ENCODE data around the gene MIDN. TPM values are rescaled to one million over a fixed set of nuclear protein-coding genes. Genes with fewer than 3 reads are reported as not detected.

MIDN gene
- total RNA-seq, 2 donors from 2014 or later: 87.1 to 113 TPM

DNA sequence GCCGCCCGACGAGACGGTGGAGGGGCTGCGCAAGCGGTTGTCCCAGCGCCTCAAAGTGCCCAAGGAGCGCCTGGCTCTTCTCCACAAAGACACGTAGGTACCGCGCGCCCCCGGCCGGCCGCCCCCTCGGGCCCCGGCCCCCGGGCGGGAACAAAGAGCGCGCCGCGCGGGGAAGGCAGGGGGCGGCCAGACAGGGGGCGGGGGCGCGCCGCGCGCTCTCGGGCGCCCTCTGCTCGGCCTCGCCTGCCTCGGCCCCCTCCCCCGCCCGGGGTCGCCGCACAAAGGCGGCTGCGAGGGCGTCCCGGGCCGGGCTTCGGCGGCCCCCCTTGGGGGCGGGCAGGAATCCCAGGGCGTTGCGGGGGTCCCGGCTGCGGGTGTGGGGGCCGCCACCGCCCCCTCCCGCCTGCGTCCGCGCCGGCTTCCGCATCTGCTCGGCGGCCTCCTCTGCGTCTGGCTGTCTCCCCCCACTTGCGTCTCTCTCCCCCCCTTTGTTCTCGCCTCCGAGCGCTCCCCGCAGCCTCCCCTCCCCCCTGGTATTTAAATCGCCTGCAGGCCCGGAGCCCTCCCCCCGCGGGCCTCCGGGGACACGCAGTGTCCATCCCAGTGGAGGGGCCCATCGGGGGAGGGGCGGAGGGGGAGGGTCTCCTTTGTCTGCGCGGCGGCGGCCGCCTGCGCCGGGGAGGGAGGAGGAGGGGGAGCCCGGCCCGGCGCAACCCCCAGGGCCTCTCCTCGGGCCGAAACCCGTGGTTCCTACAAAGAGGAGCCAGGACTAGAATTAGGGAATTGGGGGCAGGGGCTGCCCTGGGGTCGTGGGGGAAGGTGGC is 2.3 kb downstream of the MIDN start:
- Mint-ChIP-seq H3K27me3 (no peaks in the 10 kb centered on the region), H3K36me3 (ENCODE audit: low read depth) (peaks cover 4% of the 10 kb centered on the region), H3K4me1 (peaks cover 8% of the 10 kb centered on the region), H3K4me3 (peak overlapping the region; percentile 92), H3K27ac (peak overlapping the region; percentile 93)
- H3K9me3 ChIP-seq (ENCODE audit: control insufficient read depth, low read length, poor library complexity, severe bottlenecking): no peaks in the 10 kb centered on the region
- DNase-seq: peak in 2 of 3 donors; percentile 46
- no peak for ATAC-seq

DNA sequence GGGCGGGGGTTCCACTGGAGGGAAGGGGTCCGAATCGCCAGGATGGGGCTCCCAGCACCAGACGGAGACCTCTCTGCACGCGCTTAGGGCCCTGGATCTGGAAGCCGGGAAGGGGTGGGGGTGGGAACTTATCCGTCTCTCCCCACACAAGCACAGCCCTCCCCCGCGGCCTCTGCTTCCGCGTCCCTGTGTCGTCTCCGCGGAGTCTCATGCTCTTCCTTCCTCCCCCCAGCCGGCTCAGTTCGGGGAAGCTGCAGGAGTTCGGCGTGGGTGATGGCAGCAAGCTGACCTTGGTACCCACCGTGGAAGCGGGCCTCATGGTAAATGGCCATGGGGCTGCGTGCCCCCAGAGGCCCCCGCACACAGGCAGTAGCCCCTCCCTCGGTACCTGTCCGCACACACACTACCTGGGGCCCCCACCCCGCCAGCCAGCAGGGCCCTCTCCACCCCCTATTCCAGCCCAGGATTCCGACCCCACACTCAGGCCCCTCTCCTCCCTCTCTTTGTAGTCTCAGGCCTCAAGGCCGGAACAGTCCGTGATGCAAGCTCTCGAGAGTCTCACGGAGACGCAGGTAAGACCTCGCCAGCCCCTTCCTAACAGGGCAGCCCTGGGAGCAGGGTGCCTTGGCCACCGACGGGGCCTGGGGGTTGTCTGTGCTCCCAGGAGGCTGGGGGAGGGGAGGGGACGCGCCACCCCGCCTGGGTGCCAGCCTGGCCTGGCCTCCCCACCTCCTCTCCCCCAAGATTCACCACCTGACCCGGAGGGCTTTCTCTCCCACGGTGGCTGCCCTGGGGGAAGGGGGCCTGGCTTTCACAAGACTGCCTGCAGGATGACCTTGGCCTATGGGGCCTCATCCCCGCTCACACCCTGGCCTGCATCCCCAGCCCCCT is 3.2 kb downstream of the MIDN start:
- Mint-ChIP-seq H3K36me3 (ENCODE audit: low read depth) (peaks cover 4% of the 10 kb centered on the region), H3K27me3 (no peaks in the 10 kb centered on the region)
- no peak for ATAC-seq

GRCh38 chr19:1252221-1252820 is 3.9 kb downstream of the MIDN start:
- DNase-seq (peak in 1 of 3 donors; percentile 49), ATAC-seq (no peak)
- peak overlapping the region; percentile 93 for H3K27ac Mint-ChIP-seq
- peak overlapping the region; percentile 92 for H3K4me3 Mint-ChIP-seq
- H3K4me1 Mint-ChIP-seq: peaks cover 9% of the 10 kb centered on the region
- H3K36me3 Mint-ChIP-seq (ENCODE audit: low read depth): peaks cover 4% of the 10 kb centered on the region
- no peaks in the 10 kb centered on the region for H3K27me3 Mint-ChIP-seq
- H3K9me3 ChIP-seq (ENCODE audit: control insufficient read depth, low read length, poor library complexity, severe bottlenecking): no peaks in the 10 kb centered on the region

More for the DNA sequence above, 3.2 kb downstream of the MIDN start:
- peak; percentile 42 to 50 (median 50) for DNase-seq
- Mint-ChIP-seq H3K27ac (peak overlapping the region; percentile 93), H3K4me3 (peak overlapping the region; percentile 92), H3K4me1 (peaks cover 8% of the 10 kb centered on the region)
- H3K9me3 ChIP-seq (ENCODE audit: control insufficient read depth, low read length, poor library complexity, severe bottlenecking): no peaks in the 10 kb centered on the region

DNA sequence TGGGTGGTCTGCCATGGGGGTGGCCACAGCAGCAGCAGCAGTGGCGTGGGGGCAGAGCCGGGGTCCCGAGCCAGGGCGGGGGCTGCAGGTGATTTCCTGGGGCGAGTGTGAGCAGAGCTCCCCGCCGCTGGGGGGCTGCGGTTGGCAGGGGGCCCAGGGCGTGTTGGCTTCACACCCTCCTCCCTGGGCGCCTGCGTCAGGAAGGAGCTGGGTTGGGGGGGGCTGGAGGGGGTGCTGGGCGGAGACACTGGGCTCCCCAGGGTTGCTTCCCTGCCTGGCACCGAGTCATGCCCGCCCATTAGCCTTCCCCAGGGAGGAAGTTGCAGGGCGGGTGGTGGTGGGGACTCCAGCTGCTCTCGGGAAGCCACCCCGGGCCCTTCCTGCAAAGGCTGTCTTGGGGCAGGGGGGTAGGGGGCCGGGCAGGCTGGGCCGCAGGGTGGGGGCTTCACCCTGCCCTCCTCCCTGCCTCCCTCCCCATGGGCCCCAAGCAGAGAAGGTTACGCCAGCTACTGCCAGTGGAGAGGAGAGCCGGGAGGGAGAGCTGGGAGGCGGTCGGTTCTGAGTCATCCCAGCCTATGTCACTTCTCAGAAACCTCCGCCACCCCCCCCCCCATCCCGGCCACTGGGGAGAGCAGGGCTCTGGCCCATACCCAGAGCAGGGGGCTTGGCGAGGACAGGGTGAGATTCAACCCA is 4.6 kb downstream of the MIDN start:
- ATAC-seq (peak; percentile 16), DNase-seq (peak; percentile 44 to 73 (median 60))
- H3K9me3 ChIP-seq (ENCODE audit: control insufficient read depth, low read length, poor library complexity, severe bottlenecking): no peaks in the 10 kb centered on the region
- Mint-ChIP-seq H3K27me3 (no peaks in the 10 kb centered on the region), H3K36me3 (ENCODE audit: low read depth) (peaks cover 6% of the 10 kb centered on the region), H3K4me3 (peak overlapping the region; percentile 92), H3K4me1 (peaks cover 16% of the 10 kb centered on the region), H3K27ac (peak overlapping the region; percentile 93)

GRCh38 chr19:1253514-1254080 is 5.2 kb downstream of the MIDN start:
- Mint-ChIP-seq H3K27me3 (no peaks in the 10 kb centered on the region), H3K36me3 (ENCODE audit: low read depth) (peaks cover 6% of the 10 kb centered on the region), H3K4me1 (peaks cover 17% of the 10 kb centered on the region), H3K4me3 (peak overlapping the region; percentile 76), H3K27ac (peak overlapping the region; percentile 84)
- DNase-seq (no peak), ATAC-seq (no peak)
- H3K9me3 ChIP-seq (ENCODE audit: control insufficient read depth, low read length, poor library complexity, severe bottlenecking): no peaks in the 10 kb centered on the region

- DNase-seq (no peak), ATAC-seq (no peak)
- H3K9me3 ChIP-seq (ENCODE audit: control insufficient read depth, low read length, poor library complexity, severe bottlenecking): no peaks in the 10 kb centered on the region
- no peaks in the 10 kb centered on the region for H3K27me3 Mint-ChIP-seq
- H3K36me3 Mint-ChIP-seq (ENCODE audit: low read depth): peaks cover 6% of the 10 kb centered on the region
- peaks cover 21% of the 10 kb centered on the region for H3K4me1 Mint-ChIP-seq
- peak overlapping the region; percentile 39 for H3K4me3 Mint-ChIP-seq
- H3K27ac Mint-ChIP-seq: peak overlapping the region; percentile 84
Measured at GRCh38 chr19:1254081-1254527, 5.7 kb downstream of the MIDN start.

DNA sequence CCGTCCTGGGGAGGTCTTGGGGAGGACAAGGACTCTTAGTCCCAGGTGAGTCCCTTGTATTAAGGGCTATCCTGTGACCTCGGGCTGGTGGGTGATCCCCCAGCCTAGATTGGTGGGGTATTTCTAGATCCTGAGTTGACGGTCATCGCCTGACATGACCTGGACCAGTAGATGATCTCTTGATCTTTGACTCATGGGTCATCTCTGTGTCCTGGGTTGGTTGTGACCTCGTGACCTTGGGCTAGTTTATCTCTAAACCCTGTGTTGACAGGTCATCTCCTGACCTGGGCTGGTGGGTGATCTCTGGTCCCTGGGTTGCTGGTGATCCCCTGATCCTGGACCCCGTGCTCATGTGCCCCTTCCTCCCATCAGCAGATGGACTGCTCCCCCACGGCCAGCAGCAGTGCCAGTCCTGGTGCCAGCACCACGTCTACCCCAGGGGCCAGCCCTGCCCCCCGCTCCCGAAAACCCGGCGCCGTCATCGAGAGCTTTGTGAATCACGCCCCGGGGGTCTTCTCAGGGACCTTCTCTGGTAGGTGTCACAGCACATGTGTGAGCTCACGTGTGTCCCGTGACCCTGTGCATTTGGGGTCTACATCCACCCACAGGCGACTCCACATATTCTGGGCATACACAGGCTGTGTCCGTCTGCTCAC is 6.3 kb downstream of the MIDN start:
- peak overlapping the region; percentile 79 for H3K27ac Mint-ChIP-seq
- no peaks in the 10 kb centered on the region for H3K27me3 Mint-ChIP-seq
- H3K36me3 Mint-ChIP-seq (ENCODE audit: low read depth): peaks cover 5% of the 10 kb centered on the region
- DNase-seq (no peak), ATAC-seq (no peak)
- peaks cover 26% of the 10 kb centered on the region for H3K4me1 Mint-ChIP-seq
- no peaks in the 10 kb centered on the region for H3K9me3 ChIP-seq (ENCODE audit: control insufficient read depth, low read length, poor library complexity, severe bottlenecking)
- peak overlapping the region; percentile 53 for H3K4me3 Mint-ChIP-seq

DNA sequence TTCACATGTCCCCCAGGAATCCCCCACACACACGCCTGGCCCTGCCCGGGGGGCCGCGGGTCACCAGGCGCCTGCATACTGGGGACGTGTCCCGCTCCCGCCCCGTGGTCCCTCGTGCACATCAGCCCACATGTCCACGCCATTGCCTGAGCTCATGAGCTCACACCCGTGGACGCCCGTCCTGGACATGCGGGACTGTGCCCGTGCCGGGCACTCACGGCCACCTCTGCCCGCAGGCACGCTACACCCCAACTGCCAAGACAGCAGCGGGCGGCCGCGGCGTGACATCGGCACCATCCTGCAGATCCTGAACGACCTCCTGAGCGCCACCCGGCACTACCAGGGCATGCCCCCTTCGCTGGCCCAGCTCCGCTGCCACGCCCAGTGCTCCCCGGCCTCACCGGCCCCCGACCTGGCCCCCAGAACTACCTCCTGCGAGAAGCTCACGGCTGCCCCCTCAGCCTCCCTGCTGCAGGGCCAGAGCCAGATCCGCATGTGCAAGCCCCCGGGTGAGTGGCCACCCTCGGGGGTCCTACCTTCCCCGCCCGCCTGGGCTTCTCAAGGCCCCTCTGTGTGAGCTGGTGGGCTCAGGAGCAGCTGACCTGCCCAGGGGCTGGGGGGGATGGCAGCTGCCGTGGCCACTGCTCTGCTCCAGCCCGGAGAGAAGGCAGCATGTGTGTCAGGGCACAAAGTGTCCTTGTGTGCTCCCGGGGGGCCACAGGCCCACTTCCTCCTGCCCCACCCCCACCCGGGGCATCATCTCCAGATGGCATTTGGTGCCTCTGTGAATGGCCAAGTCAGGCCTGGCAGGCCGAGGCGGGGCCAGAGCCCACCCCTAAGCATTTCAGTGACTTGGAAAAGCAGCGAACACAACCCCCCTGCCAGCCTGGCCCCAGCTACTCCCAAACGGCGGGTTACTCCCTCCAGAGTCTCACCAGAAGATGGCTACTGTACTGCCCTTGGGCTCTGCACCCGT is 7.1 kb downstream of the MIDN start:
- H3K9me3 ChIP-seq (ENCODE audit: control insufficient read depth, low read length, poor library complexity, severe bottlenecking): no peaks in the 10 kb centered on the region
- H3K36me3 Mint-ChIP-seq (ENCODE audit: low read depth): peaks cover 4% of the 10 kb centered on the region
- peaks cover 31% of the 10 kb centered on the region for H3K4me1 Mint-ChIP-seq
- no peaks in the 10 kb centered on the region for H3K27me3 Mint-ChIP-seq
- no peak for DNase-seq
- no peak for ATAC-seq
- peak overlapping the region; percentile 53 for H3K4me3 Mint-ChIP-seq
- H3K27ac Mint-ChIP-seq: peak overlapping the region; percentile 96

DNA sequence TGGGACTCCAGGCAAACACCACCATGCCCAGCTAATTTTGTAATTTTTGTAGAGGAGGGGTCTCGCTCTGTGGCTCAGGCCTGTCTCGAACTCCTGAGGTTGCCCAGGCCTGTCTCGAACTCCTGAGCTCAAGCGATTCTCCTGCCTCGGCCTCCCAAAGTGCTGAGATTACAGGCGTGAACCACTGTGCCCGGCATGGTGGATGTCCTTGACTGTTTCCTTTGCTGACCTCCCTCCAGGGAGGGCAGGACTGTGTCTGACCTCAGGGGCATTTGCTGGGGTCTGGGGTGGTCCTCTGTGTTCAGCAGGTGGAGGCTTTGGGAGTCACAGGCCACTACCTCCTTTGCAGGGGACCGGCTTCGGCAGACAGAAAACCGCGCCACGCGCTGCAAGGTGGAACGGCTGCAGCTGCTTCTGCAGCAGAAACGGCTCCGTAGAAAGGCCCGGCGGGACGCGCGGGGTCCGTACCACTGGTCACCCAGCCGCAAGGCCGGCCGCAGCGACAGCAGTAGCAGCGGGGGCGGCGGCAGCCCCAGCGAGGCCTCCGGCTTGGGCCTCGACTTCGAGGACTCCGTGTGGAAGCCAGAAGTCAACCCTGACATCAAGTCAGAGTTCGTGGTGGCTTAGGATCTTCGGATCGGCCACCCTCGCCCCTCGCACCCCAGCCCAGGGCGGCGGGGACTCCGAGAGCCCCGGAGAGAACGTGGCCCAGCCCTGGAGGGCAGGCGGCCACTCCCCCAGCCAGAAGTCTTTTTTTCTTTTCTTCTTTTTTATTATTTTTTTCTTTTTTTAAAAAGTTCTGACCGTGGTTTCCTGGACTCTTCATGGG is 8.5 kb downstream of the MIDN start:
- H3K4me3 Mint-ChIP-seq: peak overlapping the region; percentile 94
- no peaks in the 10 kb centered on the region for H3K27me3 Mint-ChIP-seq
- peak overlapping the region; percentile 96 for H3K27ac Mint-ChIP-seq
- DNase-seq: no peak
- no peak for ATAC-seq
- H3K9me3 ChIP-seq (ENCODE audit: control insufficient read depth, low read length, poor library complexity, severe bottlenecking): no peaks in the 10 kb centered on the region
- peaks cover 34% of the 10 kb centered on the region for H3K4me1 Mint-ChIP-seq
- H3K36me3 Mint-ChIP-seq (ENCODE audit: low read depth): peaks cover 2% of the 10 kb centered on the region

DNA sequence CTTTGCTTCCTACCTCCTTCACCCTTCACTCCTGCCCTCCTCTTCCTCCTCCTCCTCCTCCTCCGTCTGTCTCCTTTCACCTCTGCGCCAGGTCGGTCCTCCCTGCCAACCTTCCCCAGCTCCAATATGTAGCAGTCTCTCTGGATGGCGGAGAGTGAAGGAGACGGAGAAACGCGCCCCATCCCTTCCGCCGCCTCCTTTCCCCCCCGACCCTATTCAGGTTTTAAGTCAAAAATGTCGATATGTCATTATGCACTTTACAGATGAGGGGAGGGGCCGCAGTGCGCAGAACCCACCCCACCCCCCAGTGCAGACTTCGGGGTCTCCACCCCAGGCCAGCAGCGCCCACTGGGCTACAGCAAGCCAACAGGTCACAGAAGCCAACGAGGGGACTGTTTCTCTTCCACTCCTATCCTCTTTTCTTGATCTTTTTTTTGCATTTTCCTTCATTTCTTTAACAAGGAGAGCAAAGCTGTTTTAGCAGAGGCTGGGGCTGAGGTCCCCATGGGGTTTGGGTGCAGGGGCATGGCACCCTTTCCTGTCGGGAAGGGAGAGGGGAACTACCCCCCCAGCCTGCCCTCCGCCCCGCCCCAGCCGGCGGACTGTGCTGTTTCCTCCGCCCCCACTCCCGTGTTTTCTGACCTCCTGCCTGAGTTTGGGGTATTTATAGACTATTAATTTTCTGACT is 9.2 kb downstream of the MIDN start:
- DNase-seq (no peak), ATAC-seq (no peak)
- H3K4me3 Mint-ChIP-seq: peak overlapping the region; percentile 94
- H3K9me3 ChIP-seq (ENCODE audit: control insufficient read depth, low read length, poor library complexity, severe bottlenecking): no peaks in the 10 kb centered on the region
- H3K27ac Mint-ChIP-seq: peak overlapping the region; percentile 96
- no peaks in the 10 kb centered on the region for H3K27me3 Mint-ChIP-seq
- peaks cover 36% of the 10 kb centered on the region for H3K4me1 Mint-ChIP-seq
- peaks cover 2% of the 10 kb centered on the region for H3K36me3 Mint-ChIP-seq (ENCODE audit: low read depth)
